Upper lobe of right lung (tissue), 1 donor: Measurements from ENCODE around the gene RBSN. TPM values are rescaled to one million over a fixed set of nuclear protein-coding genes. Genes with fewer than 3 reads are reported as not detected.
"Not testable (repeated sequence)": the region's sequence is repeated elsewhere in the genome, so short reads cannot be mapped to it uniquely, and the experiment has no call there.

Experiments used
- ATAC-seq: fragments of 200-7000 bp; cut with Tn5 transposase; one replicate; pipeline ENCODE4 v1.9.1; 2020; ENCODE audit warnings: mild to moderate bottlenecking, moderate library complexity
- DNase-seq: peaks from one replicate; pipeline ENCODE4 v3.0.0-alpha.2; 2020
- H3K27ac ChIP-seq: fragments of 200-600 bp; one replicate; pipeline ENCODE4 v1.8.0; 2022
- H3K27me3 ChIP-seq: fragments of 200-600 bp; one replicate; pipeline ENCODE4 v1.8.0; 2022; ENCODE audit warnings: mild to moderate bottlenecking
- H3K36me3 ChIP-seq: fragments of 200-600 bp; one replicate; pipeline ENCODE4 v1.8.0; 2022
- H3K4me1 ChIP-seq: fragments of 200-600 bp; one replicate; pipeline ENCODE4 v1.8.0; 2022
- H3K4me3 ChIP-seq: fragments of 200-600 bp; one replicate; pipeline ENCODE4 v1.8.0; 2022; ENCODE audit warnings: mild to moderate bottlenecking
- H3K9me3 ChIP-seq: fragments of 200-600 bp; one replicate; pipeline ENCODE4 v1.8.0; 2022
- intact Hi-C: fragments of 100-400 bp; cut with DNase I; formaldehyde crosslinking; loops from one replicate; pipeline ENCODE4 v1.11.0; 2022
- long read RNA-seq: library from polyadenylated mRNA; unstranded; transcript quantifications from one replicate; pipeline ENCODE4 v2.0.0, GENCODE V29; 2021
- total RNA-seq: library from RNA; stranded (reverse); fragmentation: NEBNext Ultra II Directional; extraction: Animal tissue kit (Norgen Biotek cat#: 25700); gene quantifications from one replicate; pipeline ENCODE4 v1.2.1, GENCODE V29; 2021
- TF ChIP-seq, protein P1 (sequence below): fragments of 200-600 bp; IDR thresholded peaks from one replicate; pipeline ENCODE4 v1.8.0; 2022; ENCODE audit warnings: antibody characterized with exemption
- donor health status: DM: no; HTN: yes; CAD: no; lungs with severe emphysema.

Gene RBSN
- 27.6 TPM for total RNA-seq
- long read RNA-seq, full-length matches to known transcripts = 5 of 22 reads
- long read RNA-seq, partial matches to known transcripts = 4 of 22 reads
- long read RNA-seq, other reads (novel, unspliced or antisense) = 13 of 22 reads

DNA sequence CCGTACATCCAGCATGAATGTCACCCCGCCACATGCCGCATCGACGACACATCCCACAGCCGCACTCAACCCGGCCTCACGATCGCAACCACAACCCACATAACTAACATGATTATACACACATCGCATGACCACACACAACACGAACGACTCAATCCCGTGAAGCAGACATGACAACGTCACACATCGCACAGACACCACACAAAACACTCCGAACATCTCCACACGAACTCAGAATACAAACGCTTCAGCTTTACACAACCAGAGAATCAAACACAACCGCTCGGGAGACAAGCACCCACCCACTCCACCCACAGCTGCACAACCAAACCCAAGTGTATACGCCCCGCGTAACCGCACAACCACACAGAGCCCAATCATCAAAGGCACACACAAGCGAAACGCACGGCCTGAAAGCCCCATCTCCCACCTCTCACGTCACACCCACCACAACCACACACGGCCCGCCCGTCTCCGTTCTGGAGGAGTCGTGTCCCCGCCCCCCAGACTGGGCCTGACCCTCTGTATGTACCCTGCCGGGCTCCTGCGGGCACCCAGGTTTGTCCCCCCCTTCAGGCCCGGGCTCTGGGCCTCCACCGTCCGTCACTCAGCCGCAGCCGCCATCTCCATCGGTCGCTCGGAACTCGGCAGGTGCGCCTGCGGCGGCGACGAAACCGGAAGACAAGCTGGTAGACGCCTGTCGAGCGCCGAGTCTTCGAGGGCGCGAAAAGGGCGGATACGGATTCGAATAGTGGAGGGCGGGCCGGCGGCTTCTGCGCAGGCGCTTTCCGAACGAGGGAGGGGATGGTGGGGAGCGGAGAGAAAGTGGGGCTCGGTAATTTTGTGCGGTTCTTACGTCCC lies at the start of gene RBSN:
TSS of gene RBSN (minus strand) at position 646 of the 861 bp plus-strand sequence. CDS start 3,028 bp downstream, outside the sequence.
- intact Hi-C loops = no loop called here
- TF ChIP-seq, protein P1, sequence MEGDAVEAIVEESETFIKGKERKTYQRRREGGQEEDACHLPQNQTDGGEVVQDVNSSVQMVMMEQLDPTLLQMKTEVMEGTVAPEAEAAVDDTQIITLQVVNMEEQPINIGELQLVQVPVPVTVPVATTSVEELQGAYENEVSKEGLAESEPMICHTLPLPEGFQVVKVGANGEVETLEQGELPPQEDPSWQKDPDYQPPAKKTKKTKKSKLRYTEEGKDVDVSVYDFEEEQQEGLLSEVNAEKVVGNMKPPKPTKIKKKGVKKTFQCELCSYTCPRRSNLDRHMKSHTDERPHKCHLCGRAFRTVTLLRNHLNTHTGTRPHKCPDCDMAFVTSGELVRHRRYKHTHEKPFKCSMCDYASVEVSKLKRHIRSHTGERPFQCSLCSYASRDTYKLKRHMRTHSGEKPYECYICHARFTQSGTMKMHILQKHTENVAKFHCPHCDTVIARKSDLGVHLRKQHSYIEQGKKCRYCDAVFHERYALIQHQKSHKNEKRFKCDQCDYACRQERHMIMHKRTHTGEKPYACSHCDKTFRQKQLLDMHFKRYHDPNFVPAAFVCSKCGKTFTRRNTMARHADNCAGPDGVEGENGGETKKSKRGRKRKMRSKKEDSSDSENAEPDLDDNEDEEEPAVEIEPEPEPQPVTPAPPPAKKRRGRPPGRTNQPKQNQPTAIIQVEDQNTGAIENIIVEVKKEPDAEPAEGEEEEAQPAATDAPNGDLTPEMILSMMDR = no peak
- Histone ChIP-seq H3K9me3 (no peaks in the 10 kb centered on the region), H3K27ac (peak within 1 kb of the TSS; percentile 88), H3K4me1 (peaks cover 24% of the 10 kb centered on the region), H3K4me3 (peak within 1 kb of the TSS; percentile 90), H3K27me3 (no peaks in the 10 kb centered on the region), H3K36me3 (peaks cover 24% of the 10 kb centered on the region)
- ATAC-seq (peak; percentile 95), DNase-seq (peak; percentile 98)

GRCh38 chr3:15148614-15149013 lies 49.7 kb upstream of the RBSN start:
- TF ChIP-seq, protein P1 = no peak
- DNase-seq (no peak), ATAC-seq (peak; percentile 82)
- no peaks in the 10 kb centered on the region for H3K4me1 ChIP-seq
- intact Hi-C loops = no loop called here
- no peaks in the 10 kb centered on the region for H3K27me3 ChIP-seq
- no peak overlapping the region for H3K27ac ChIP-seq
- H3K9me3 ChIP-seq = no peaks in the 10 kb centered on the region
- H3K36me3 ChIP-seq = no peaks in the 10 kb centered on the region
- no peak overlapping the region for H3K4me3 ChIP-seq

- H3K27me3 ChIP-seq, ATAC-seq, intact Hi-C loops, H3K27ac ChIP-seq, H3K9me3 ChIP-seq, H3K36me3 ChIP-seq, H3K4me3 ChIP-seq, DNase-seq, H3K4me1 ChIP-seq: not testable (repeated sequence)
Measured at GRCh38 chr3:15136885-15137284, 37.9 kb upstream of the RBSN start.

DNA sequence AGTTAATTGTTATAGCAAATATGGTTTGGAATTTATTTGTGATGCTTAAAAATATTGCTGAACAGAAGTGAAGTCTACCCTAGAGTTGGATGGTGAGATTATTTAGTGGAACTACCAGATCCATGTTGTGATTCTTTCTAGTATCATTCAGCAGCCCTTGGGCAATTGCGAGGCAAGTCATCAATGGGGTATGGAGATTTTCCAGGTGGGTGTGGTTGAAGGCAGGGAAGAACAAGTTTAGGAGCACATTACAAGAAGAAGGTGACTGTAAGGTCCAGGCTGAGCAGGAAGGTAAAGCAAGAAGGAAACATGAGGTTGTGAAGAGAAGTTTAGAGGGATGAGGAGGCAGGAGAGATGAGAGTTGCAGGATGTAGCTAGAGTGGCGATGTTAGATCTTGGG lies 36.0 kb upstream of the RBSN start:
- ATAC-seq, H3K27me3 ChIP-seq, DNase-seq, H3K9me3 ChIP-seq, H3K4me3 ChIP-seq, H3K36me3 ChIP-seq, H3K4me1 ChIP-seq, H3K27ac ChIP-seq, intact Hi-C loops: not testable (repeated sequence)

DNA sequence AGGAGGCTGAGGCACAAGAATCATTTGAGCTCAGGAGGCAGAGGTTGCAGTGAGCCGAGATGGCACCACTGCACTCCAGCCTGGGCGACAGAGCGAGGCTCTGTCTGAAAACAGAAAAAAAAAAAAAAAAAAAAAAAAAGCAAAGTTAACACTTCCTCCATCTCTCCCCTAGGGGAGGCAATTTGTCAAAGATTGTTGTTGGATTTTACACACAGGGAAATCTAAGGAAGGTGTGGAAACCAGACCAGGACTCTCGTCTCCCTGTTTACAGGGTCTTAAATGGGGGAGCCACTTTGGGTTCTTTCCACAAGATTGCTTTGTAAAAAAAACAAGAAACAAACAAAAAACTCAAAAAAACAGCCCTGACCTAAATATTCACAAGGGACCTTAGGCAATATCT lies 29.5 kb upstream of the RBSN start:
- H3K36me3 ChIP-seq, DNase-seq, H3K4me1 ChIP-seq, H3K4me3 ChIP-seq, intact Hi-C loops, H3K27me3 ChIP-seq, ATAC-seq, H3K9me3 ChIP-seq, H3K27ac ChIP-seq: not testable (repeated sequence)

GRCh38 chr3:15126975-15127374 lies 28.0 kb upstream of the RBSN start:
- H3K27me3 ChIP-seq, H3K4me1 ChIP-seq, H3K9me3 ChIP-seq, ATAC-seq, DNase-seq, H3K4me3 ChIP-seq, intact Hi-C loops, H3K36me3 ChIP-seq, H3K27ac ChIP-seq: not testable (repeated sequence)

DNA sequence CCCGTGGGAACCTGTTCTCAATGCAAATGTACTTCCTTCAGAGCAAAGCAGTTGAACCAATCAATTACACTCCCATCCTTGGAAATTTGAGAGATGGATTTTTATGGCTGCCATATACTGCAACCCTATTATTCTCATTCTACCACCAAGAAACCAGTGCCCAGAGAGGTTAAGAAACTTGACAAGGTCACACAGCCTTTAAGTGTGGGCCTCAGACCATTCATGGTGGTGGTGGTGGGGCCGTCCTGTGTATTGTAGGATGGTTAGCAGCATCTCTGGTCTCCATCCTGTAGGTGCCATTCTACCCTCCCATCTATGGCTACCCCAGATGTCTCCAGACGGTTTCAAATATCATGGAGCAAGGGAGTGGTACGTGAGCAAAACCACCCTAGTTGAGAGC lies 23.4 kb upstream of the RBSN start:
- H3K4me3 ChIP-seq = no peak overlapping the region
- TF ChIP-seq, protein P1 = no peak
- H3K27ac ChIP-seq = no peak overlapping the region
- H3K27me3 ChIP-seq = no peaks in the 10 kb centered on the region
- ATAC-seq = no peak
- H3K4me1 ChIP-seq = no peaks in the 10 kb centered on the region
- intact Hi-C loops = no loop called here
- no peak for DNase-seq
- H3K36me3 ChIP-seq = no peaks in the 10 kb centered on the region
- H3K9me3 ChIP-seq = no peaks in the 10 kb centered on the region
